ENCODE data around the gene BAG1.

GRCh38 chr9:33264473-33265177, at the start of gene BAG1, which contains the start of gene CHMP5:
- TF ChIP-seq POLR2AphosphoS5 (IDR thresholded peaks at IDR 0.05; ENCODE audit: low read depth, low read length), result peak; percentile 54; the same call in 1 of the 2 replicates
- TF ChIP-seq POLR2A (IDR thresholded peaks at IDR 0.05; ENCODE audit: low read depth, low read length), result peak; percentile 67
- TF ChIP-seq TAF1 (IDR thresholded peaks at IDR 0.05; ENCODE audit: borderline replicate concordance, low read depth, low read length), result peak; percentile 78

Measured in GM12892 (cell line).